Skeletal muscle satellite cell (primary cell): Measurements from ENCODE around the gene IL2RA.

Source experiments
- H3K27me3 ChIP-seq: 2 replicates; pipeline ENCODE4 v1.7.0; 2013; ENCODE audit warnings: low read length; ENCODE audit not compliant: control insufficient read depth, insufficient read depth
- H3K36me3 ChIP-seq: 2 replicates; pipeline ENCODE4 v1.7.0; 2013; ENCODE audit warnings: mild to moderate bottlenecking, control low read depth, low read length; ENCODE audit not compliant: insufficient read depth
- H3K4me1 ChIP-seq: 2 replicates; pipeline ENCODE4 v1.7.0; 2013; ENCODE audit warnings: low read length; ENCODE audit not compliant: control insufficient read depth, insufficient read depth
- H3K4me2 ChIP-seq: 2 replicates; pipeline ENCODE4 v1.7.0; 2013; ENCODE audit warnings: mild to moderate bottlenecking, low read length
- H3K4me3 ChIP-seq: 2 replicates; pipeline ENCODE4 v1.7.0; 2013; ENCODE audit warnings: low read length
- H3K9ac ChIP-seq: 2 replicates; pipeline ENCODE4 v1.7.0; 2013; ENCODE audit warnings: mild to moderate bottlenecking, low read depth, low read length, moderate library complexity
- H3K9me3 ChIP-seq: replicated peaks from 2 replicates; pipeline ENCODE4 v1.7.0; 2013; ENCODE audit warnings: mild to moderate bottlenecking, control low read depth, low read length

The IL2RA gene

GRCh38 chr10:6030940-6031339 lies 31.2 kb downstream of the IL2RA start:
- Histone ChIP-seq H3K27me3 (peaks cover 20% of the 10 kb centered on the region), H3K9me3 (no peaks in the 10 kb centered on the region), H3K4me2 (no peak overlapping the region), H3K4me1 (peaks cover 2% of the 10 kb centered on the region), H3K9ac (no peak overlapping the region), H3K4me3 (no peak overlapping the region), H3K36me3 (no peaks in the 10 kb centered on the region)

- H3K9me3 ChIP-seq: no peaks in the 10 kb centered on the region
- no peak overlapping the region for H3K9ac ChIP-seq
These were observed 31.9 kb downstream of the IL2RA start for GRCh38 chr10:6030217-6030616.

GRCh38 chr10:6027929-6028328 lies 34.2 kb downstream of the IL2RA start:
- H3K9ac ChIP-seq: no peak overlapping the region
- peaks cover 23% of the 10 kb centered on the region for H3K27me3 ChIP-seq

More at GRCh38 chr10:6030217-6030616, 31.9 kb downstream of the IL2RA start:
- no peaks in the 10 kb centered on the region for H3K36me3 ChIP-seq
- H3K27me3 ChIP-seq: peaks cover 21% of the 10 kb centered on the region
- no peak overlapping the region for H3K4me2 ChIP-seq
- H3K4me3 ChIP-seq: no peak overlapping the region
- peaks cover 2% of the 10 kb centered on the region for H3K4me1 ChIP-seq

GRCh38 chr10:6025683-6026255 lies 36.4 kb downstream of the IL2RA start:
- no peaks in the 10 kb centered on the region for H3K36me3 ChIP-seq

More at GRCh38 chr10:6027929-6028328, 34.2 kb downstream of the IL2RA start:
- Histone ChIP-seq H3K9me3 (no peaks in the 10 kb centered on the region), H3K4me3 (no peak overlapping the region), H3K36me3 (no peaks in the 10 kb centered on the region), H3K4me2 (no peak overlapping the region), H3K4me1 (no peaks in the 10 kb centered on the region)

GRCh38 chr10:6024334-6024682 lies 37.9 kb downstream of the IL2RA start:
- peaks cover 30% of the 10 kb centered on the region for H3K27me3 ChIP-seq
- no peaks in the 10 kb centered on the region for H3K9me3 ChIP-seq
- no peak overlapping the region for H3K9ac ChIP-seq
- no peaks in the 10 kb centered on the region for H3K36me3 ChIP-seq
- no peak overlapping the region for H3K4me2 ChIP-seq
- H3K4me3 ChIP-seq: no peak overlapping the region
- no peaks in the 10 kb centered on the region for H3K4me1 ChIP-seq

More at GRCh38 chr10:6025683-6026255, 36.4 kb downstream of the IL2RA start:
- Histone ChIP-seq H3K4me1 (no peaks in the 10 kb centered on the region), H3K4me2 (no peak overlapping the region), H3K9me3 (no peaks in the 10 kb centered on the region), H3K4me3 (no peak overlapping the region), H3K27me3 (peaks cover 30% of the 10 kb centered on the region), H3K9ac (no peak overlapping the region)

- Histone ChIP-seq H3K9ac (no peak overlapping the region), H3K36me3 (no peaks in the 10 kb centered on the region), H3K4me3 (no peak overlapping the region), H3K4me2 (no peak overlapping the region), H3K4me1 (no peaks in the 10 kb centered on the region), H3K27me3 (peaks cover 30% of the 10 kb centered on the region), H3K9me3 (no peaks in the 10 kb centered on the region)
These were observed 38.4 kb downstream of the IL2RA start for GRCh38 chr10:6023661-6024333.

GRCh38 chr10:6022660-6023059 lies 39.5 kb downstream of the IL2RA start:
- H3K9ac ChIP-seq: no peak overlapping the region
- peaks cover 31% of the 10 kb centered on the region for H3K27me3 ChIP-seq
- H3K36me3 ChIP-seq: no peaks in the 10 kb centered on the region

GRCh38 chr10:6020826-6021225 lies 41.3 kb downstream of the IL2RA start:
- no peaks in the 10 kb centered on the region for H3K4me1 ChIP-seq
- H3K4me3 ChIP-seq: no peak overlapping the region
- H3K27me3 ChIP-seq: peaks cover 26% of the 10 kb centered on the region
- H3K9me3 ChIP-seq: no peaks in the 10 kb centered on the region
- no peaks in the 10 kb centered on the region for H3K36me3 ChIP-seq
- H3K9ac ChIP-seq: no peak overlapping the region
- no peak overlapping the region for H3K4me2 ChIP-seq

More at GRCh38 chr10:6022660-6023059, 39.5 kb downstream of the IL2RA start:
- H3K4me1 ChIP-seq: no peaks in the 10 kb centered on the region
- no peak overlapping the region for H3K4me3 ChIP-seq
- H3K4me2 ChIP-seq: no peak overlapping the region
- H3K9me3 ChIP-seq: no peaks in the 10 kb centered on the region

GRCh38 chr10:6019796-6020195 lies 42.4 kb downstream of the IL2RA start:
- no peak overlapping the region for H3K4me2 ChIP-seq
- no peaks in the 10 kb centered on the region for H3K9me3 ChIP-seq
- no peak overlapping the region for H3K9ac ChIP-seq
- no peak overlapping the region for H3K4me3 ChIP-seq
- H3K36me3 ChIP-seq: no peaks in the 10 kb centered on the region
- H3K4me1 ChIP-seq: no peaks in the 10 kb centered on the region
- H3K27me3 ChIP-seq: peaks cover 28% of the 10 kb centered on the region

- H3K9me3 ChIP-seq: no peaks in the 10 kb centered on the region
- H3K4me2 ChIP-seq: no peak overlapping the region
- H3K9ac ChIP-seq: no peak overlapping the region
- no peaks in the 10 kb centered on the region for H3K36me3 ChIP-seq
- no peaks in the 10 kb centered on the region for H3K4me1 ChIP-seq
- H3K27me3 ChIP-seq: peaks cover 27% of the 10 kb centered on the region
- H3K4me3 ChIP-seq: no peak overlapping the region
These were observed 43.0 kb downstream of the IL2RA start for GRCh38 chr10:6019010-6019782.

GRCh38 chr10:6018422-6018821 lies 43.7 kb downstream of the IL2RA start:
- Histone ChIP-seq H3K4me3 (no peak overlapping the region), H3K9ac (no peak overlapping the region), H3K27me3 (peaks cover 24% of the 10 kb centered on the region), H3K36me3 (no peaks in the 10 kb centered on the region), H3K4me1 (no peaks in the 10 kb centered on the region), H3K4me2 (no peak overlapping the region), H3K9me3 (no peaks in the 10 kb centered on the region)
